ENCODE results near the gene SSB.

GRCh38 chr2:169756342-169756741, 42.3 kb upstream of the SSB start:
- TF ChIP-seq CTCF (IDR thresholded peaks at IDR 0.05) (no peak), POLR2A (IDR thresholded peaks at IDR 0.05) (no peak)

All from testis (tissue), 2 donors.